HL-60 (cell line): ENCODE measurements around the gene KISS1.

Experiments
- GABPA ChIP-seq: IDR thresholded peaks from 2 replicates; pipeline ENCODE4 v1.6.1; 2012; ENCODE audit warnings: low read depth
- POLR2AphosphoS5 ChIP-seq: IDR thresholded peaks from 2 replicates; pipeline ENCODE4 v1.6.1; 2012; ENCODE audit warnings: low read depth
- TF ChIP-seq, protein P1 (sequence below): IDR thresholded peaks from one replicate; pipeline ENCODE4 v1.5.1; 2011; ENCODE audit warnings: low read length, control low read depth, inconsistent platforms; ENCODE audit not compliant: insufficient read depth

DNA sequence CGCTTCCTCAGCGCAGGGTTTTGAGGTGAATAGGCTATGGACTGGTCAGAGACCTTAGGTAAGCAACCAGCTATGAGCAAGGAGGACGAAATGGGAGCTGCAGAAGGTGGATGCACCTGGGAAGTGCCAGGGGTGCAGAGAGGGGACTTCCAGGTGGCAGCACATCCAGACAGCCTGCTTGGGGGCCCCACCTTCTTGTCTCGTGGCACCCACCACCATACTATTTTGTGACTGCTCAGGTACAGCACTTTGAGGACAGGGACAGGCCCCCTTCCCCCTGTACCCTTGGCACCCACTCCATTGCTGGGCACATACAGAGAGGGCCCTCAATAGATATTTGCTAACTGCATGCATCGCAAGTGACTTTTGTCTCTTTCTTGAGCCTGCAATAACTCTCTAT lies 777 bp upstream of the KISS1 start:
- no peak for TF ChIP-seq POLR2AphosphoS5
- TF ChIP-seq, protein P1, sequence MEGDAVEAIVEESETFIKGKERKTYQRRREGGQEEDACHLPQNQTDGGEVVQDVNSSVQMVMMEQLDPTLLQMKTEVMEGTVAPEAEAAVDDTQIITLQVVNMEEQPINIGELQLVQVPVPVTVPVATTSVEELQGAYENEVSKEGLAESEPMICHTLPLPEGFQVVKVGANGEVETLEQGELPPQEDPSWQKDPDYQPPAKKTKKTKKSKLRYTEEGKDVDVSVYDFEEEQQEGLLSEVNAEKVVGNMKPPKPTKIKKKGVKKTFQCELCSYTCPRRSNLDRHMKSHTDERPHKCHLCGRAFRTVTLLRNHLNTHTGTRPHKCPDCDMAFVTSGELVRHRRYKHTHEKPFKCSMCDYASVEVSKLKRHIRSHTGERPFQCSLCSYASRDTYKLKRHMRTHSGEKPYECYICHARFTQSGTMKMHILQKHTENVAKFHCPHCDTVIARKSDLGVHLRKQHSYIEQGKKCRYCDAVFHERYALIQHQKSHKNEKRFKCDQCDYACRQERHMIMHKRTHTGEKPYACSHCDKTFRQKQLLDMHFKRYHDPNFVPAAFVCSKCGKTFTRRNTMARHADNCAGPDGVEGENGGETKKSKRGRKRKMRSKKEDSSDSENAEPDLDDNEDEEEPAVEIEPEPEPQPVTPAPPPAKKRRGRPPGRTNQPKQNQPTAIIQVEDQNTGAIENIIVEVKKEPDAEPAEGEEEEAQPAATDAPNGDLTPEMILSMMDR, result no peak
- TF ChIP-seq GABPA, result no peak
